HCT116 (cell line): Measurements from ENCODE around the gene TRAF3.

Experiments used
- CEBPB ChIP-seq: IDR thresholded peaks from 2 replicates; pipeline ENCODE4 v1.6.1; 2012; ENCODE audit warnings: low read depth
- EGR1 ChIP-seq: IDR thresholded peaks from 2 replicates; pipeline ENCODE4 v1.6.1; 2012; ENCODE audit warnings: low read depth
- EZH2 ChIP-seq: fragments of 200-600 bp; sonication (generic); IDR thresholded peaks from 2 replicates; pipeline ENCODE4 v1.6.1; 2017; ENCODE audit warnings: antibody characterized with exemption, mixed run types
- FOSL1 ChIP-seq: IDR thresholded peaks from 2 replicates; pipeline ENCODE4 v1.6.1; 2012; ENCODE audit warnings: low read depth
- JUND ChIP-seq: IDR thresholded peaks from 2 replicates; pipeline ENCODE4 v1.6.1; 2012
- POLR2A ChIP-seq: IDR thresholded peaks from 2 replicates; pipeline ENCODE4 v1.7.0; 2011; ENCODE audit warnings: borderline replicate concordance; ENCODE audit not compliant: insufficient read depth, insufficient read length; ENCODE audit errors: extremely low read depth
- POLR2AphosphoS5 ChIP-seq: IDR thresholded peaks from 2 replicates; pipeline ENCODE4 v1.6.1; 2011; ENCODE audit warnings: mild to moderate bottlenecking, low read depth, low read length, moderate library complexity
- SIN3A ChIP-seq: IDR thresholded peaks from 2 replicates; pipeline ENCODE4 v1.6.1; 2012; ENCODE audit warnings: low read depth
- SRF ChIP-seq: IDR thresholded peaks from 2 replicates; pipeline ENCODE4 v1.6.1; 2012; ENCODE audit warnings: low read depth
- TCF7L2 ChIP-seq: IDR thresholded peaks from 2 replicates; pipeline ENCODE4 v1.7.0; 2011; ENCODE audit warnings: borderline replicate concordance, inconsistent platforms; ENCODE audit not compliant: insufficient read depth, insufficient read length; ENCODE audit errors: extremely low read depth
- ZNF274 ChIP-seq: fragments of 200-500 bp; sonication (Bioruptor generic); IDR thresholded peaks from 2 replicates; pipeline ENCODE4 v1.6.1; 2014; ENCODE audit warnings: mild to moderate bottlenecking, low read depth, low read length, inconsistent platforms
- TF ChIP-seq, protein P1 (sequence below), 3 experiments: fragments of 200-600 bp in 1 of 3; sonication (generic) in 1 of 3; IDR thresholded peaks in 2 of 3; conservative IDR thresholded peaks in 1 of 3; 2 replicates each; pipeline ENCODE4 v1.5.1; 2012 to 2017; ENCODE audit warnings: low read depth in 2 of 3, low read length in 2 of 3, antibody characterized with exemption in 1 of 3, borderline replicate concordance in 1 of 3, control low read depth in 1 of 3, mild to moderate bottlenecking in 1 of 3, mixed read lengths in 1 of 3, mixed run types in 1 of 3, moderate library complexity in 1 of 3; ENCODE audit not compliant: insufficient read depth in 1 of 3
- TF ChIP-seq, protein P2 (sequence below): IDR thresholded peaks from 2 replicates; pipeline ENCODE4 v1.6.1; 2012
- TF ChIP-seq, protein P3 (sequence below): IDR thresholded peaks from 2 replicates; pipeline ENCODE4 v1.6.1; 2011; ENCODE audit warnings: mild to moderate bottlenecking, low read length, moderate library complexity; ENCODE audit not compliant: insufficient replicate concordance; ENCODE audit errors: extremely low read depth

DNA sequence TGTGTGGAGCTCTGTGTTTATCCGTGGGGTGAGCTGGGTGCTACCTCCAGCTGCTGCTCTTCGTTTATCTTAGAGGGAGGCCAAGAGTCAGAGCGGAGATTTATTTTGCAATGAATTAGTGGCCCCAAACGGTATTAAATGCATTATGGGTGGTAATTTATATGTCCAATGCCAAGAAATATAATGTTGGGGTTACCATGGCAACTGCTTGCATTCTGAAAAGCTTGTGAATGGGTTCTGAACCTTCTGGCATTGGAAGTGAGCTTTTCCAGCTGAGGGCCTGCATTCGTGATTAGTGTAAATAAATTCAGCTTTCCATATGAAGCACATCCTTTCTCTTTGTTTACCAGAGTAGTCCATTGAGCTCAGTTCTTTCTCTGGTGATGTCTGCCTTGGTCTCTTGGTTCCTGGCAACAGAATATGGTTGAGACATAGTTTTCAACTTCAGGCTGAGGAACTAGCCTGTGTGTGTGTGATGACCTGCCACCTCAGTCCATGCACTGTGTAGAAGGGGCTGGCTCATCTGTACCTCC, 51.8 kb downstream of the TRAF3 start:
- TF ChIP-seq POLR2A (no peak), SIN3A (no peak), SRF (no peak), CEBPB (no peak), TCF7L2 (no peak), FOSL1 (no peak), POLR2AphosphoS5 (no peak), JUND (no peak), EZH2 (no peak), ZNF274 (no peak), EGR1 (no peak)
- TF ChIP-seq, protein P1, sequence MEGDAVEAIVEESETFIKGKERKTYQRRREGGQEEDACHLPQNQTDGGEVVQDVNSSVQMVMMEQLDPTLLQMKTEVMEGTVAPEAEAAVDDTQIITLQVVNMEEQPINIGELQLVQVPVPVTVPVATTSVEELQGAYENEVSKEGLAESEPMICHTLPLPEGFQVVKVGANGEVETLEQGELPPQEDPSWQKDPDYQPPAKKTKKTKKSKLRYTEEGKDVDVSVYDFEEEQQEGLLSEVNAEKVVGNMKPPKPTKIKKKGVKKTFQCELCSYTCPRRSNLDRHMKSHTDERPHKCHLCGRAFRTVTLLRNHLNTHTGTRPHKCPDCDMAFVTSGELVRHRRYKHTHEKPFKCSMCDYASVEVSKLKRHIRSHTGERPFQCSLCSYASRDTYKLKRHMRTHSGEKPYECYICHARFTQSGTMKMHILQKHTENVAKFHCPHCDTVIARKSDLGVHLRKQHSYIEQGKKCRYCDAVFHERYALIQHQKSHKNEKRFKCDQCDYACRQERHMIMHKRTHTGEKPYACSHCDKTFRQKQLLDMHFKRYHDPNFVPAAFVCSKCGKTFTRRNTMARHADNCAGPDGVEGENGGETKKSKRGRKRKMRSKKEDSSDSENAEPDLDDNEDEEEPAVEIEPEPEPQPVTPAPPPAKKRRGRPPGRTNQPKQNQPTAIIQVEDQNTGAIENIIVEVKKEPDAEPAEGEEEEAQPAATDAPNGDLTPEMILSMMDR (IDR thresholded peaks at IDR 0.05 in 2 of 3, conservative IDR thresholded peaks at IDR 0.05 in 1 of 3; ENCODE audit: borderline replicate concordance in 1 of 3, insufficient read depth in 1 of 3, low read depth in 2 of 3, low read length in 2 of 3), result no peak
- TF ChIP-seq, protein P2, sequence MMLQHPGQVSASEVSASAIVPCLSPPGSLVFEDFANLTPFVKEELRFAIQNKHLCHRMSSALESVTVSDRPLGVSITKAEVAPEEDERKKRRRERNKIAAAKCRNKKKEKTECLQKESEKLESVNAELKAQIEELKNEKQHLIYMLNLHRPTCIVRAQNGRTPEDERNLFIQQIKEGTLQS, result no peak
- TF ChIP-seq, protein P3, sequence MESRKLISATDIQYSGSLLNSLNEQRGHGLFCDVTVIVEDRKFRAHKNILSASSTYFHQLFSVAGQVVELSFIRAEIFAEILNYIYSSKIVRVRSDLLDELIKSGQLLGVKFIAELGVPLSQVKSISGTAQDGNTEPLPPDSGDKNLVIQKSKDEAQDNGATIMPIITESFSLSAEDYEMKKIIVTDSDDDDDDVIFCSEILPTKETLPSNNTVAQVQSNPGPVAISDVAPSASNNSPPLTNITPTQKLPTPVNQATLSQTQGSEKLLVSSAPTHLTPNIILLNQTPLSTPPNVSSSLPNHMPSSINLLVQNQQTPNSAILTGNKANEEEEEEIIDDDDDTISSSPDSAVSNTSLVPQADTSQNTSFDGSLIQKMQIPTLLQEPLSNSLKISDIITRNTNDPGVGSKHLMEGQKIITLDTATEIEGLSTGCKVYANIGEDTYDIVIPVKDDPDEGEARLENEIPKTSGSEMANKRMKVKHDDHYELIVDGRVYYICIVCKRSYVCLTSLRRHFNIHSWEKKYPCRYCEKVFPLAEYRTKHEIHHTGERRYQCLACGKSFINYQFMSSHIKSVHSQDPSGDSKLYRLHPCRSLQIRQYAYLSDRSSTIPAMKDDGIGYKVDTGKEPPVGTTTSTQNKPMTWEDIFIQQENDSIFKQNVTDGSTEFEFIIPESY, result no peak
